GM18951 (cell line): ENCODE data around the gene RHOF.
"Not testable (repeated sequence)": the region's sequence is repeated elsewhere in the genome, so short reads cannot be mapped to it uniquely, and the experiment has no call there.

Source experiments
- POLR2A ChIP-seq: IDR thresholded peaks from 4 replicates; pipeline ENCODE4 v1.6.1; 2011; ENCODE audit warnings: mild to moderate bottlenecking; ENCODE audit not compliant: insufficient read length, insufficient read depth; ENCODE audit errors: extremely low read depth
- in situ Hi-C: fragments of 300-500 bp; cut with MboI; formaldehyde crosslinking; loops from one replicate; pipeline ENCODE4 v1.12.0; 2022; ENCODE audit warnings: low sequenced_read_pairs, mixed read lengths, inconsistent platforms; ENCODE audit not compliant: unreplicated experiment

RHOF gene

GRCh38 chr12:121775501-121775900 lies 18.0 kb downstream of the RHOF start:
- TF ChIP-seq POLR2A, result no peak
- in situ Hi-C loops, result no loop called here

- TF ChIP-seq POLR2A, result no peak
- in situ Hi-C loops, result no loop called here
These were observed 18.5 kb downstream of the RHOF start for GRCh38 chr12:121774968-121775474.

GRCh38 chr12:121773011-121773777 lies 20.3 kb downstream of the RHOF start:
- in situ Hi-C loops, result no loop called here
- TF ChIP-seq POLR2A, result no peak

GRCh38 chr12:121770813-121771625 lies 22.5 kb downstream of the RHOF start:
- TF ChIP-seq POLR2A, result no peak
- in situ Hi-C loops, result no loop called here

GRCh38 chr12:121770388-121770787 lies 23.1 kb downstream of the RHOF start:
- TF ChIP-seq POLR2A, result no peak

GRCh38 chr12:121769831-121770301 lies 23.6 kb downstream of the RHOF start:
- no peak for TF ChIP-seq POLR2A
- in situ Hi-C loops, result loop anchor here (10.0 kb wide), 1 partner anchor 55 kb away; the partner anchor contains the start of gene TMEM120B

More at GRCh38 chr12:121770388-121770787, 23.1 kb downstream of the RHOF start:
- in situ Hi-C loops, result no loop called here

GRCh38 chr12:121769297-121769830 lies 24.1 kb downstream of the RHOF start:
- no peak for TF ChIP-seq POLR2A
- in situ Hi-C loops, result loop anchor here (10.0 kb wide), 1 partner anchor 55 kb away; the partner anchor contains the start of gene TMEM120B

GRCh38 chr12:121767525-121768016 lies 25.9 kb downstream of the RHOF start:
- in situ Hi-C loops, result loop anchor here (10.0 kb wide), 1 partner anchor 53 kb away; the partner anchor contains the start of gene TMEM120B
- TF ChIP-seq POLR2A, result no peak

- in situ Hi-C loops, result loop anchor here (10.0 kb wide), 1 partner anchor 52 kb away; the partner anchor contains the start of gene TMEM120B
- TF ChIP-seq POLR2A, result no peak
These were observed 27.0 kb downstream of the RHOF start for GRCh38 chr12:121766290-121767039.

- in situ Hi-C loops, result loop anchor here (10.0 kb wide), 1 partner anchor 51 kb away; the partner anchor contains the start of gene TMEM120B
- TF ChIP-seq POLR2A, result no peak
These were observed 27.9 kb downstream of the RHOF start for GRCh38 chr12:121765573-121765972.

- no peak for TF ChIP-seq POLR2A
- in situ Hi-C loops, result loop anchor here (10.0 kb wide), 1 partner anchor 50 kb away; the partner anchor contains the start of gene TMEM120B
These were observed 28.7 kb downstream of the RHOF start for GRCh38 chr12:121764808-121765207.

- TF ChIP-seq POLR2A, result no peak
- in situ Hi-C loops, result loop anchor here (10.0 kb wide), 1 partner anchor 47 kb away; the partner anchor contains the start of gene TMEM120B
These were observed 31.2 kb downstream of the RHOF start for GRCh38 chr12:121762269-121762668.

GRCh38 chr12:121758536-121758935 lies 35.0 kb downstream of the RHOF start:
- in situ Hi-C loops, result not testable (repeated sequence)
